CD4-positive, alpha-beta T cell treated with Interleukin-21 for 1 hour (primary cell): ENCODE results near the gene TOPAZ1.

Experiments
- DNase-seq: peaks from one replicate; pipeline ENCODE4 v3.0.0-alpha.2; 2020

Gene TOPAZ1

GRCh38 chr3:44248152-44248551, 6.5 kb downstream of the TOPAZ1 start:
- no peak for DNase-seq

- DNase-seq, result no peak
Measured at GRCh38 chr3:44252332-44252959, 10.8 kb downstream of the TOPAZ1 start.

GRCh38 chr3:44259404-44259803, 17.7 kb downstream of the TOPAZ1 start:
- DNase-seq, result no peak

DNA sequence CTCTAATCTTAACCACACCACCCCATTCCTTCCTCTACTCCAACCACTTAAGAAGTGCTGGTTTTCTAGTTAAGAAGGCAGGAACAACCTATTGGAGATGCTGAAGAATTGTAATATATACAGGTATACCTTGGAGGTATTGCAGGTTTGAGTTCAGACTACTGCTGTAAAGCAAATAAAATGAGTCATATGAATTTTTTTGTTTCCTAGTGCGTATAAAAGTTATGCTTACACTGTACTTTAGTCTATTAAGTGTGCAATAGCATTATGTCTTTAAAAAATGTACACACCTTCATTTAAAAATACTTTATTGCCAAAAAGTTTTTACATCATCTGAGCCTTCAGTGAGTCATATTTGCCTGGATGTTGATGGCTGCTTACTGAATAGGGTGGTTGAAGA, 22.5 kb downstream of the TOPAZ1 start:
- DNase-seq, result no peak

GRCh38 chr3:44265815-44266214, 24.1 kb downstream of the TOPAZ1 start:
- DNase-seq, result no peak

DNA sequence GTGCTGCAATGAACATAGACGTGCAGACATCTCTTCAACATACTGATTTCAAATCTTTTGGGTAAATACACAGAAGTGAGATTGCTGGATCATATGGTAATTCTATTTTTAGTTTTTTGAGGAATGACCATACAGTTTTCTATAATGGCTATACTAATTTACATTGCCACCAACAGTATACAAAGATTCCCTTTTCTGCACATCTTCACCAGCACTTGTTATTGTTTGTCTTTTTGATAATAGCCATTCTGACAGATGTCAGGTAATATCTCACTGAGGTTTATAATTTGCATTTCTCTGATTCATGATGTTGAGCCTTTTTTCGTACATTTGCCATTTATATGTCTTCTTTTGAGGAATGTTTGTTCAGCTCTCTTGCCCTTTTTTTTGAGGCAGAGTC, 30.5 kb downstream of the TOPAZ1 start:
- no peak for DNase-seq

DNA sequence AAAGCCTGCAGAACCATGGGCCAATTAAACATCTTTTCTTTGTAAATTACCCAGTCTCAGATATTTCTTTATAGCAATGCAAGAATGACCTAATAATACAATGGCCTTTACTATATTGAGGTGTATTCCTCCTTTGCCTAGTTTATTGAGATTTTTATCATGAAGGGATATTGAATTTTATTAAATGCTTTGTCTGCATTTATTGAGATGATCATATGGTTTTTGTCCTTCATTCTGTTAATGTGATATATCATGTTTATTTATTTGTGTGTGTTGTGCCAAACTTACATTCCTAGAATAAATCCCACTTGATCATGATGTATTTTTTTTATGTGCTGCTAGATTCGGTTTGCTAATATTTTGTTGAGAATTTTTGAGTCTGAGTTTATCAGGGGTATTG, 36.2 kb downstream of the TOPAZ1 start:
- DNase-seq, result no peak

GRCh38 chr3:44280077-44280476, 38.4 kb downstream of the TOPAZ1 start:
- no peak for DNase-seq

DNA sequence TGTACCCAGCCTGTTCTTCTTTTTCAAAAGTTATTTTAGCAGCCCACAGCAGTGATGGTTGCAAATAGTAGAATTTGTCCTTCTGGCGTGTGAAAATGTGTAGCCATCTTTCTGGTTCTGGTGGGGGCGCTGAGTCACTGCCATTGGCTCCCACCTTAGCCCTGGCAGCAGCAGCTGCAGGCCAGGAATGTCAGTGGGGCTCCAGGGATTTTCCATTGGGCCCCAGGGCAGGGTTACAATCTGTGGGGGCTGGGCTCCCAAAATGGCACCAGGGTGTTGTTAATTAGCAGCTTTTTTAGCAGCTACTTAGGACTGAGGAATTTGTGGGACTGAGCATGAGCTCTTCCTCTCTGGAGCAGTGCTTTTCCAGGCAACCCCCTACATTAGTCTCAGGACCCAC, 38.9 kb downstream of the TOPAZ1 start:
- DNase-seq, result no peak

DNA sequence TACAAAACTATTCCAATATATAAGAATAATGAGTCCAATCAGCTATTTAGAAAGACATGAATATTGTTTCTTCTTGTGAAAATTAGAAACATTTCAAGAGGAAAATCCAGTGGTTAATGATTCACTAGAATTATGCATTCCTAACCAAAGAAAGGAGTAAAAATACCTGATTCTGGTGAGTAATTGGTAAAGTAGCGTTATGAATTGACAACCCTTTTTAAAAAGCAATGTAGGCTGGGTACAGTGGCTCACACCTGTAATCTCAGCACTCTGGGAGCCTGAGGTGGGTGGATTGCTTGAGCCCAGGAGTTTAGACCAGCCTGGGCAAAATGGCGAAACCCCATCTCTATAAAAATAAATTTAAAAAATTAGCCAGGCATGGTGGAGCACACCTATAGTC, 43.3 kb downstream of the TOPAZ1 start:
- no peak for DNase-seq

- no peak for DNase-seq
Measured at GRCh38 chr3:44289882-44290462, 48.3 kb downstream of the TOPAZ1 start.

- DNase-seq, result no peak
Measured at GRCh38 chr3:44292276-44292675, 50.6 kb downstream of the TOPAZ1 start.

DNA sequence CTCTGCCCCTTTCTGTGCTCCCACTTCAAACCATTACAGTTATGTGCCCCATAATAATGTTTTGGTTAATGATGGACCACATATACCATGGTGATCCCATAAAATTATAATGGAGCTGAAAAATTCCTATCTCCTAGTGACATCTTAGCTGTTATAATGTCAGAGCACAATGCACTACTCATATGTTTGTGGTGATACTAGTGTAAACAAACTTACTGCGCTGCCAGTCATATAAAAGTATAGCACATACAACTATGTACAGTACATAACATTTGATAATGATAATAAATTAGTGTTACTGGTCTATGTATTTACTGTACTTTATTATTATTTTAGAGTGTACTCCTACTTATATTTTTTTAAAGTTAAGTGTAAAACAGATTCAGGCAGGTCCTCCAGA, 51.3 kb downstream of the TOPAZ1 start:
- DNase-seq, result no peak

DNA sequence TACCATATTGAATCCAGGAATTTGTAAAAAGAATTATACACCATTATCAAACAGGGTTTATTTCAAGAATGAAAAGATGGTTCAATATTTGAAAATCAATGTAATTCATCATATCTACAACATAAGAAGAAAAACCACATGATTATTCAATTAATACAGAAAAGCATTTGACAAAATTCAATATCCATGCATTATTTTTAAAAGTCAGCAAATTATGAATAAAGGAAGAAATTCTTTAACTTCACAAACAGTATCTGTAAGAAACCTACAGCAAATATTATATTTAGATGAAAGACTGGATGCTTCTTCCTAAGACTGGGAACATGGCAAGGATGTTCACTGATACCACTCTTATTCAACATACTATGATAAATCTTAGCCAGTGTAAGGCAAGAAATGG, 55.6 kb downstream of the TOPAZ1 start:
- DNase-seq, result no peak

DNA sequence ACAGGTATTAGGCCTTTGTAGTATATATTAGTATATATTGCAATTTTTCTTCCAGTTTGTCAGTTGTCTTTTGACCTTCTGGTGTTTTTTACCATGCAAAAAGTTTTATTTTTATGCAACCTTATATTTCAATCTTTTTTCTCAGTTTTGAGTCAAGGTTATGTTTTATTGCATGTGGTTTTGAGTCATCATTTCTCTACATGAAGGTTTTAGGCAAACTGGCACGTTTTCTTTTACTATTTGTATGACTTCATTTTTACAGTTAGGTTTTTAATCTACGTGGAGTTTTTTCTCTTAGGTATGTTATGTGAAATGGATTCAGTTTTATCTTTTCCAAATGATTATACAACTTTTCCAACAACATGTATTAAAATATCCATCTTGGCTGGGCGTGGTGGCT, 60.1 kb downstream of the TOPAZ1 start:
- DNase-seq, result no peak

GRCh38 chr3:44309500-44309899, 67.8 kb downstream of the TOPAZ1 start:
- DNase-seq, result no peak

GRCh38 chr3:44318891-44319311, 77.2 kb downstream of the TOPAZ1 start:
- DNase-seq, result no peak

DNA sequence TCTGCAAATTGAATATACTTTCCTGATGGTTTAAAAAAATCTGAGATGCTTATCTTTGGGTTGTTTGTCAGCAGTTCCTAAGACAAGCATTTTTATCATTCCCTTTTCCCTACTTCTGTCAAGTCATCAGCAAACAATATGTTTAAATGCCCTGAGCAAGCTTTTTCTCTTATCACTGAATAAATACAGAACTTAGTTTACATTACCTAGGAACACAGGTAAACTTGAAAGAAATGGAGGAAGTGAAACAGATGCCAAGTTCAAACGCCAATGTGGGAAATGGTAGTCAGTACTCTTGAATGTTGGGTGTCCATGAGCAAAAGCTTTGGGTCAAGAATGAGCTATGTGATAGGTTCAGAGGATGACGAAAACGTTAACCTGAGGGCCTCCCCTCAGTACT, 79.6 kb downstream of the TOPAZ1 start:
- DNase-seq, result no peak

DNA sequence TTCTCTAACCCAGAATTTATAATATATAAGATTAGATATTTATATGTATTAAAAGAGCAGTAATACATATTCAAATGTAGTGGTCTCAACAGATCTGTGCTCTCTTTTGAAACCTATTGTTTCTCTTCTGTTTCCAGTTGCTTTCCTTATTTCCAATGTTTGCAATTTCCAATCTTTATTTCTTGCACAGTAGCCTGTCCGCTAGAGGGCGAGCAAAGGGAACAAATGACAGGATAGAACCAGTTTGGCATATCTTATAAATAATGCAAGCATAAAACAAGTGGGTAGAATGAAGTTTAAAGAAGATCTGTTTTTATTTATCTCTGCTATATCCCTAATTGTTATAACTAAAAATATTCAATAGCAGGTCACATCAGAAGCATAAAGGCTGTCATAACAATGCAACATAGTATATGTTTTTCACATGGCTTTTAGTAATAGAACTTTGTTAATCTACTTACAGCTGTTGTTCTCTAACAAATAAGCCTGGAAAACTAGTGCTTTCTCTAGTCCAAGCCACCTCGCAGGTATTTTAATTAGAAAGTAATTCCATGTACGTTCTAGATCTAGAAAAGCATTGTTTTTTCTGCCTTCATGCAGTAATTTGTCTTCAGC, 81.8 kb downstream of the TOPAZ1 start:
- peak; percentile 59 for DNase-seq

DNA sequence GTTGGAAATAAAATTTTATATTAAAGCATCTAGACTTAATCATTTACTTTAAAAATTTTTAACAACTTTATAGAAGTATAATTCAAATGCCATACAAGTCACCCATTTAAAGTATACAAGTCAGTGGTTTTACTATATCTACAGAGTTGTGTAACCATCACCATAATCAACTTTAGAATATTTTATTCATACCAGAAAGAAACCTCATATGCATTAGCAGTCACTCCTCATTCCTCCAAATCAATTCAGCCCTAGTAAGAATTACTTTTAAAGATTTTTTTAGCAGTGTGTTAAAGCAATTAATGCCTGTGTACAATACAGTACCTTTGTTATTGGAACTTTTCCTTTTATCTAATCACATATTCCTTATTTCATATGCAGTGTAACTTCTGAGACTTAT, 82.9 kb downstream of the TOPAZ1 start:
- DNase-seq, result no peak

- DNase-seq, result no peak
Measured at GRCh38 chr3:44326019-44326418, 84.3 kb downstream of the TOPAZ1 start.

DNA sequence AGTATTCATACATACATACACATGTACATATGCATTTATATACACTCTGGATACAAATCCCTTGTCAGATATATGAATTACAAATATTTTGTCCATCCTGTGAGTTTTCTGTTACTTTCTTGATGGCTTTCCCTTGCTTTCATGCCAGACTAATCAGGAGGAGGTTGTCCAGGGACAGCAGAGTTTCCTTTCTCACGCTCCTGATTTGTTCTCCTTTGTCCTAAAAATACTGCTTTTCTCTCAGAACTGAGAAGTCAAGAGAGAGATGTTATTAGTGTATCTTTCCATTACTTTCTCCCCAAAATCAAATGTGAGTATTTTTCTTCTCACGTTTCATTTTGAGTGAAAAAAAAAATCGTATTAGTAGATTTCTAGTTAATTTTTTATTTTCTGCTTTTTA, 84.8 kb downstream of the TOPAZ1 start:
- DNase-seq, result no peak

DNA sequence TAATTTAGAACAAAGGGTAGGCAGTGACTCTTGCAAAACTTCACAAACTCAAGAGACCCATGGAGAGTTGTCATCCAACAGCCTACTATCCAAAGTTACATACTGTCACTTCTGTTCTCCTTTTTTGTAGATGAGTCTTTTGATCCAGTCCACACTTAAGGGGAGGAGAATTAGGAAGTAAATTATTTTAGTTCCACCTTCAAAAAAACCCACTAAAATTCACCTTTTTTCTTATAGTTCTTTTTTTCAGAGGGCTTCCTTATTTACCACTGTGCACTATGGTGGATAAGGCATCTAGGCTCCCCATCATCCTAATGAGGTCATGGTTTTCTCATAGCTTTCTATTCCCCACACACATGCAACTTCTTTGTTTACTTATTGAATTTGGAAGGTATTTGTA, 88.3 kb downstream of the TOPAZ1 start:
- no peak for DNase-seq

DNA sequence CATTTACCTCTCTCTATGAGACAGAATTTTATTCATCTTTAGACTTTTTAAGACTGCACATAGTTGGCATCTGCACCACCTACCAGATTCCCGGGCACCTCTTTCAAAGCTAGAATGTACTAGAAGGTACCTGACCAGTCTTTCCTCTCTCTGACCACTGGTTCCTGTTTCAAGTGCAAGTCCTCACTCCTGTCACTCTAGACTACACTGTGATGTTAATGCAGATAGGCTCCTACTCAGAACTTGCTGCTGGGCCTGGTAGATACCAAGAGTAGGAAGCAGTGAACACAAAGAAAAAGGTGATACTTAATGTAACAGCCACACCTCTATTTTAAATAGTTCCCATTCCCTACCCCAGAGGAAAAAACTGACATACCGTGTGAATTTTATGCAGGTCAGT, 88.8 kb downstream of the TOPAZ1 start:
- DNase-seq, result no peak

GRCh38 chr3:44334326-44334725, 92.6 kb downstream of the TOPAZ1 start:
- no peak for DNase-seq
